ENCODE data around the gene ZNF557.
"Not testable (repeated sequence)": the region's sequence is repeated elsewhere in the genome, so short reads cannot be mapped to it uniquely, and the experiment has no call there.

ZNF557 gene

DNA sequence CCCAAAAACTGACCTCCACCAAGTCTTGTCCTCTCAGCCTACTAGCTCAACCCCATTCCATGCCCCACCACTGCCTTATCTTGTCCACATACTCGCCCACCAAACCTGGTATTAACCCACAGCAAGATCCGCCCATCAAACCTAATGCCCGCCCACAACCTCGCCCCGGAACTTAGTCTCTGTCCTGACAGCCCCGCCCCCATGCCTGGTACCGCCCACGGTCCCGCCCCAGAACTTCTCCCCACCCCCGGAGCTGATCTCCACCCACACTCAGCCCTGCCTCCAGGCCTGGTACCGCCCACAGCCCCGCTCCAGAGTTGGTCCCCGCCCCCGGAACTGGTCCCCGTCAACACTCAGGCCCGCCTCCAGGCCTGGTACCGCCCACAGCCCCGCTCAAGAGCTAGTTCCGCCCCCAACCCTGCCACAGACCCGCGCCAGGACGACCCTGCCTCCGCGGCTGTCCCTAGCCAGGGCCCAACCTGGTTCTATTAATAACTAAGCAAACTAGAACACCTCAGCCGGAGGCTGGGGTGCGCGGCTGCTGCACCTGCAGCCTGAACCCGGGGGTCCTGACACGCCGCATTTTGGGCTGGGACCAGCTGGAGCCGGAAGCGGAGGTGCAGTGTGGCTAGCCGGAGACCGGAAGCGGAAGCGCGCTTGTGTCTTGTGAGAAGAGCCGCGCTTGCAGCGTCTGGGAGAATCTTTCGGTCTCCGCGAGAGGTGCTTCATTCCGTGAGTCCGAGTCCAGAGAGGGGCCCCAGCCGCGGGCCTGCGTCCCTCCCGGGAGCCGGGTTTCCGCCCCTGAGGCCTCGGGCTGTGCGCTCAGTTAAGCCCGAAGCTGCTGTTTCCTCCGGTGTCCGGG lies at the start of gene ZNF557:
Gene ZNF557, plus strand, starts transcription at position 662 of the 862 bp plus-strand sequence. CDS start 5,372 bp downstream, outside the sequence.
- DNase-seq (ENCODE audit: low read depth in 4 of 4, low spot score in 1 of 4), result peak; percentile 91 to 99 (median 98)

DNA sequence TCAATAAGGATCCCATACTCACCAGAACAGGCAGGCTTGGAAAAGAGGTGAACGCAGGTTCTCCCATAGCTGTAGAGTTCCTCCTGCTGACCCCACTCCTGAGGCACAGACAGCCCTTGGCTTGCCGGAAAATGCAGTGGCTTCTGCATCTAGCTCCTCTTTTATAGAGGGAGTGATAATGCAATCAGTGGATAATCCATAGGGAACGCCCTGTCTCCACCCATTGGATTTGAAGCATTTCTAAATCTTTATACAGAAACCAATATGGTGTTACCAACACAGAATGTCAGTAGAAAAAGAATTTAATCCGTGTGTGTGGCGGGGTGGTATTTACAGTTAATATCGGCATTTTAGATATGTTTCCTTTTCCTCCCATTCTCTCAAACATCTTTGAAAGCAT lies 48.2 kb upstream of the ZNF557 start, which contains the start of gene MBD3L2B:
Gene MBD3L2B, minus strand, starts transcription at position 101 of the 400 bp plus-strand sequence. Its CDS starts 34 bp downstream, at position 67.
- not testable (repeated sequence) for DNase-seq (ENCODE audit: low read depth in 4 of 4, low spot score in 1 of 4)

DNA sequence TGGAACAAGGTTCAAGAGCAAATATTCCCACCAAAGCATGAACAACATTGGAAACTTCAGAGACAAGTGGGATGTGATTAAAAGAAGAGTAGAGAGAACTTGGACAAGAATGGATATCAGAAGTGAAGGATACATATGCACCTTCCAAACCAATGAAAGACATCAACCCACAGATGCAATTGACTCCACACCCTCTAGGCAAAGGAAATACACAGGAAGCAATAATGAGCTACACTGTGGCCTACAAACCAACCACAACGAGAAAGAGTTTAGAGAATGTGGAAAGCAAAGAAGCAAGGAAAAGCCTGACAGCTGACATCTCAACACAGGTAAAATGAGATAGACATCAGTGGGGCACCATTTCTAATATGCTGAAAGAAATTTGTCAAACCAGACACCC lies 40.7 kb upstream of the ZNF557 start:
- DNase-seq (ENCODE audit: low read depth in 4 of 4, low spot score in 1 of 4), result not testable (repeated sequence)

DNA sequence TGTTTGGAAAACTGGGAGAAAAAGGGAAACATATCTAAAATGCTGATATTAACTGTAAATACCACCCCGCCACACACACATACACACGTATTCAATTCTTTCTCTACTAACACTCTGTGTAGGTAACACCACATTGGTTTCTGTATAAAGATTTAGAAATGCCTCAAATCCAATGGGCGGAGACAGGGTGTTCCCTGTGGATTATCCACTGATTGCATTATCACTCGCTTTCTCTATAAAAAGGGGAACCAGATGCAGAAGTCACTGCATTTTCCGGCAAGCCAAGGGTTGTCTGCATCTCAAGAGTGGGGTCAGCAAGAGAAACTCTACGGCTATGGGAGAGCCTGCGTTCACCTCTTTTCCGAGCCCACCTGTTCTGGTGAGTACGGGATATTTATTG lies 39.2 kb upstream of the ZNF557 start, which contains the start of gene MBD3L5:
Gene MBD3L5, plus strand, starts transcription at position 301 of the 400 bp plus-strand sequence. Its CDS starts 34 bp downstream, at position 335.
- not testable (repeated sequence) for DNase-seq (ENCODE audit: low read depth in 4 of 4, low spot score in 1 of 4)

DNA sequence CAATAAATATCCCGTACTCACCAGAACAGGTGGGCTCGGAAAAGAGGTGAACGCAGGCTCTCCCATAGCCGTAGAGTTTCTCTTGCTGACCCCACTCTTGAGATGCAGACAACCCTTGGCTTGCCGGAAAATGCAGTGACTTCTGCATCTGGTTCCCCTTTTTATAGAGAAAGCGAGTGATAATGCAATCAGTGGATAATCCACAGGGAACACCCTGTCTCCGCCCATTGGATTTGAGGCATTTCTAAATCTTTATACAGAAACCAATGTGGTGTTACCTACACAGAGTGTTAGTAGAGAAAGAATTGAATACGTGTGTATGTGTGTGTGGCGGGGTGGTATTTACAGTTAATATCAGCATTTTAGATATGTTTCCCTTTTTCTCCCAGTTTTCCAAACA lies 29.4 kb upstream of the ZNF557 start, which contains the start of gene MBD3L4:
Gene MBD3L4, minus strand, starts transcription at position 101 of the 400 bp plus-strand sequence. Its CDS starts 35 bp downstream, at position 66.
- not testable (repeated sequence) for DNase-seq (ENCODE audit: low read depth in 4 of 4, low spot score in 1 of 4)

DNA sequence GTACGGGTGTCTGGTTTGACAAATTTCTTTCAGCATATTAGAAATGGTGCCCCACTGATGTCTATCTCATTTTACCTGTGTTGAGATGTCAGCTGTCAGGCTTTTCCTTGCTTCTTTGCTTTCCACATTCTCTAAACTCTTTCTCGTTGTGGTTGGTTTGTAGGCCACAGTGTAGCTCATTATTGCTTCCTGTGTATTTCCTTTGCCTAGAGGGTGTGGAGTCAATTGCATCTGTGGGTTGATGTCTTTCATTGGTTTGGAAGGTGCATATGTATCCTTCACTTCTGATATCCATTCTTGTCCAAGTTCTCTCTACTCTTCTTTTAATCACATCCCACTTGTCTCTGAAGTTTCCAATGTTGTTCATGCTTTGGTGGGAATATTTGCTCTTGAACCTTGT lies 27.9 kb upstream of the ZNF557 start:
- not testable (repeated sequence) for DNase-seq (ENCODE audit: low read depth in 4 of 4, low spot score in 1 of 4)

DNA sequence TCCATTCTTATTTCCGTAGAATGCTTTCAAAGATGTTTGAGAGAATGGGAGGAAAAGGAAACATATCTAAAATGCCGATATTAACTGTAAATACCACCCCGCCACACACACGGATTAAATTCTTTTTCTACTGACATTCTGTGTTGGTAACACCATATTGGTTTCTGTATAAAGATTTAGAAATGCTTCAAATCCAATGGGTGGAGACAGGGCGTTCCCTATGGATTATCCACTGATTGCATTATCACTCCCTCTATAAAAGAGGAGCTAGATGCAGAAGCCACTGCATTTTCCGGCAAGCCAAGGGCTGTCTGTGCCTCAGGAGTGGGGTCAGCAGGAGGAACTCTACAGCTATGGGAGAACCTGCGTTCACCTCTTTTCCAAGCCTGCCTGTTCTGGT lies 20.5 kb upstream of the ZNF557 start, which contains the start of gene MBD3L2:
Gene MBD3L2, plus strand, starts transcription at position 301 of the 400 bp plus-strand sequence. Its CDS starts 53 bp downstream, at position 354.
- not testable (repeated sequence) for DNase-seq (ENCODE audit: low read depth in 4 of 4, low spot score in 1 of 4)

DNA sequence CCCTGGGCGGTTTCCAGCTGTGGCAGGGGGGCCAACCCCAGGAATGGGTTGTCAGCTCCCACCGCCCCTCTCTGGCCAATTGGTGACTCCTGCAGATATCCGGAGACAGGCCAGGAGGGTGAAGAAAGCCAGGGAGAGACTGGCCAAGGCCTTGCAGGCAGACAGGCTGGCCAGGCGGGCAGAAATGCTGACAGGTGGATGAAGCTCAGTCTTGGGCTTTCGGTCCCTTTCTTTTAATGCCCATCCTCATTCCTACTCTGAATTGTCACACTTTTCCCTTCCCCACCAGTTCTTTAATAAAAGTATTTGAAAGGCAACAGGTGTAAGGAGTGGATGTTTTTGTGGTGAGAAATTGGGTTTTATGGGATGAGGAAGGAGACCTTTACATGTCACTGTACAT lies 18.1 kb upstream of the ZNF557 start:
- not testable (repeated sequence) for DNase-seq (ENCODE audit: low read depth in 4 of 4, low spot score in 1 of 4)

DNA sequence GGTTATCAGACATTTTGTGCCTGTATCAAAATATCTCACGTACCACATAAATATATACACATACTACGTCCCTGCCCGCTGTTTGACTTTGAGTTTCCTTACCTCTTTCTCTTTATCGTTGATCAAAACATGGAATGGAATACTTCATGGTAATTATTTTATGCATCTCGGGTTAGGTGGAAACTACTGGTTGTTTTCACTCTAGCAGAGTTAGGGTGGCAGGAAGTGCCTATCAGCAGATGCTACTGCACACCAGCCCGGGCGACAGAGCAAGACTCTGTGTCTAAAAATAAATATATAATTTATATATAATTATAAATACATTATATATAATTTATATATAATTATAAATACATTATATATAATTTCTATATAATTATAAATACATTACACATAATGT lies 16.6 kb upstream of the ZNF557 start:
- not testable (repeated sequence) for DNase-seq (ENCODE audit: low read depth in 4 of 4, low spot score in 1 of 4)

DNA sequence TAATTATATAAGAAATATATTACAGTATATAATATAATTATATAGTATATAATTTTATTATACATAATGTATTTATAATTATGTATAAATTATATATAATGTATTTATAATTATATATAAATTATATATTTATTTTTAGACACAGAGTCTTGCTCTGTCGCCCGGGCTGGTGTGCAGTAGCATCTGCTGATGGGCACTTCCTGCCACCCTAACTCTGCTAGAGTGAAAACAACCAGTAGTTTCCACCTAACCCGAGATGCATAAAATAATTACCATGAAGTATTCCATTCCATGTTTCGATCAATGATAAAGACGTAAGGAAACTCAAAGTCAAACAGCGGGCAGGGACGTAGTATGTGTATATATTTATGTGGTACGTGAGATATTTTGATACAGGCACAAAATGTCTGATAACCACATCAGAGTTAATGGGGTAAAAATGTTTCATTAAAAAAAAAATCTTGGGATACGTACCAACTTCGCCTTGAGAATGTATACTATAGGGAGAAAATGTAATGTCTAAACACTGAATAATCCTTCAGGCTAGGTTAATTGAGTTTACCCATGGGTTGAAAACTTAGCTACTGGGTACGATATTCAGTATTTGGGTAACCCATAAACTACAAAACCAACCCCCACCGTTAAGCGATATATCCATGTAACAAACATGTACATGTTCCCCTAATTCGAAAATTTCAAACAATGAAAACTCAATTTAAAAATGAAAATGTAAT lies 14.7 kb upstream of the ZNF557 start:
- DNase-seq (ENCODE audit: low read depth in 4 of 4, low spot score in 1 of 4), result not testable (repeated sequence)

DNA sequence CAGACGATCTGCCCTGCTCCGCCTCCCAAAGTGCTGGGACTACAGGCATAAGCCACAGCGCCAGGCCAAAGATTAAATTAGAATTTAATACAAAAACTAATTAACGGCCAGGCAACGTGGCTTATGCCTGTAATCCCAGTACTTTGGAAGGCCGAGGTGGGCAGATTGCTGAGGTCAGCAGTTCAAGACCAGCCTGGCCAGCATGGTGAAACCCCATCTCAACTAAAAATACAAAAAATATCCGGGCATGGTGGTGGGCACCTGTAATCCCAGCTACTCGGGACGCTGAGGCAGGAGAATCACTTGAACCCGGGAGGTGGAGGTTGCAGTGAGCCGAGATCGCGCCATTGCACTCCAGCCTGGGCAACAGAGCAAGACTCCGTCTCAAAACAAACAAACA lies 13.8 kb upstream of the ZNF557 start:
- not testable (repeated sequence) for DNase-seq (ENCODE audit: low read depth in 4 of 4, low spot score in 1 of 4)

DNA sequence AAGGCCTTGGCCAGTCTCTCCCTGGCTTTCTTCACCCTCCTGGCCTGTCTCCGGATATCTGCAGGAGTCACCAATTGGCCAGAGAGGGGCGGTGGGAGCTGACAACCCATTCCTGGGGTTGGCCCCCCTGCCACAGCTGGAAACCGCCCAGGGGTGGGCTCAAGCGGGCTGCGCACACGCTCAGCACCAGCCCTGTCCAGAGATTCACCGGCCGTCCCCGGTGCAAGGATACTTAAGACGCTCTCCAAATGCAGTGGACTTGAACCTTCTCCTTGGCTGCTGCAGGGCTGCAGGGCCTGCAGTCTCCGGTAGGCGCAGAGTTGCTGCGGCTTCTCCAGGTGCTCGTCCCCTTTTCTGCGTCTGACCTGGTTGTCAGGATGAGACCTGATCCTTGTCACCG lies 13.1 kb upstream of the ZNF557 start:
- DNase-seq (ENCODE audit: low read depth in 4 of 4, low spot score in 1 of 4), result not testable (repeated sequence)

DNA sequence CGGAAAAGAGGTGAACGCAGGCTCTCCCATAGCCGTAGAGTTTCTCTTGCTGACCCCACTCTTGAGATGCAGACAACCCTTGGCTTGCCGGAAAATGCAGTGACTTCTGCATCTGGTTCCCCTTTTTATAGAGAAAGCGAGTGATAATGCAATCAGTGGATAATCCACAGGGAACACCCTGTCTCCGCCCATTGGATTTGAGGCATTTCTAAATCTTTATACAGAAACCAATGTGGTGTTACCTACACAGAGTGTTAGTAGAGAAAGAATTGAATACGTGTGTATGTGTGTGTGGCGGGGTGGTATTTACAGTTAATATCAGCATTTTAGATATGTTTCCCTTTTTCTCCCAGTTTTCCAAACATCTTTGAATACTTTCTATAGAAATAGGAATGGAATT lies 10.9 kb upstream of the ZNF557 start, which contains the start of gene MBD3L3:
Gene MBD3L3, minus strand, starts transcription at position 101 of the 400 bp plus-strand sequence. Its CDS starts 71 bp downstream, at position 30.
- DNase-seq (ENCODE audit: low read depth in 4 of 4, low spot score in 1 of 4), result not testable (repeated sequence)

DNA sequence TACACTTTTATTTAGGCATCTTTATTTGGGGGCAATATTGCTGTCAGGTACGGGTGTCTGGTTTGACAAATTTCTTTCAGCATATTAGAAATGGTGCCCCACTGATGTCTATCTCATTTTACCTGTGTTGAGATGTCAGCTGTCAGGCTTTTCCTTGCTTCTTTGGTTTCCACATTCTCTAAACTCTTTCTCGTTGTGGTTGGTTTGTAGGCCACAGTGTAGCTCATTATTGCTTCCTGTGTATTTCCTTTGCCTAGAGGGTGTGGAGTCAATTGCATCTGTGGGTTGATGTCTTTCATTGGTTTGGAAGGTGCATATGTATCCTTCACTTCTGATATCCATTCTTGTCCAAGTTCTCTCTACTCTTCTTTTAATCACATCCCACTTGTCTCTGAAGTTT lies 9.5 kb upstream of the ZNF557 start:
- not testable (repeated sequence) for DNase-seq (ENCODE audit: low read depth in 4 of 4, low spot score in 1 of 4)

DNA sequence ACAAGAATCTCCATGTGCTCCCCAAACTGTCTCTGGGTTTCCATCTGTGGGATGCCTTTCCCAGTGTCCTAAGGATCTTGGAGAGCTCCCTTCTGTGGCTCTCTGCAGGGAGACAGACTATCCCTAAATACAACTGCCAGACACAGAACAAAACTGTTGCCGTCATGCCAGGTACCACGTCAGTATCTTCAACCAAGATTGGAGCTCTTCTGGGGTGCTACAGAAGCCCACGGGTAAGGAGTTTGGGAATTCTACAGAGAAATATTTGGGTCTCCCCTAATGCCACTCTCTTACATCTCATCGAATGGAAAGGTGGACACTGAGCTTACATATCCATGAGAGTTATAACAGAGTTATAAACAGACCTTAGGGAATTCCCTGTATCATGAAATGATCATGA lies 6.2 kb upstream of the ZNF557 start:
- no peak for DNase-seq (ENCODE audit: low read depth in 4 of 4, low spot score in 1 of 4)

DNA sequence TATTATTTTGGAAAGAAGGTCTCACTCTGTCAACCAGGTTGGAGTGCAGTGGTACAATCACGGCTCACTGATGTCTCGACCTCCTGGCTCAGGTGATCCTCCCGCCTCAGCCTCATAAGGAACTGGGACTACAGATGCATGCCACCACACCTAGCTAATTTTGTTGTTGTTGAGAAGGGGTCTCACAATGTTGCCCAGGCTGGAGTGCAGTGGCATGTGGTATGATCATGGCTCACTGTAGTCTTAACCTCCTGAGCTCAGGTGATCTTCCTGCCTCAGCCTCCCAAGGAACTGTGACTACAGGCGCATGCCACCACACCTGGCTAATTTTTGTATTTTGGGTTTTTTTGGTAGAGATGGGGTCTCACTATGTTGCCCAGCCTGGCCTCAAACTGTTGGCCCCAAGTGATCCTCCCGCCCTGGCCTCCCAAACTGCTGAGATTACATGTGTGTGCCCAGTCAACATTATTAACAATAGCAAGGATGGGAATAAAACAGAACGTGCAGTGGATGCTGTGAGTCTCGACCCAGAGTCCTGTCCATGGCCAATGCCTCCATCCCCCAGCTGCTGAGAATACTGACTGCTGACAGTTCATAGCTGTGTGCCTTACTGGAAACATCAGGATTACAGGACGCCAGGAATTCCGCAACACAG lies 5.6 kb upstream of the ZNF557 start:
- no peak for DNase-seq (ENCODE audit: low read depth in 4 of 4, low spot score in 1 of 4)

DNA sequence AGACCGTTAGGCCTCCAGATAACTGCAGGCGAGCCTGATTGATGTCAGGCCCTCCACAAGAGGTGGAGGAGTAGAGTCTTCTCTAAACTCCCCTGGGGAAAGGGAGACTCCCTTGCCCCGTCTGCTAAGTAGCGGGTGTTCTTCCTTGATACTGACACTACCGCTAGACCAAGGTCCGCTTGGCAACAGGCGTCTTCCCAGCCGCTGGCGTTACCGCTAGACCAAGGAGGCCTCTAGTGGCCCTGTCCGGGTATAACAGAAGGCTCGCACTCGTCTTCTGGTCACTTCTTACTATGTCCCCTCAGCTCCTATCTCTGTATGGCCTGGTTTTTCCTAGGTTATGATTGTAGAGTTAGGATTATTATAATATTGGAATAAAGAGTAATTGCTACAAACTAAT lies 2.4 kb upstream of the ZNF557 start:
- not testable (repeated sequence) for DNase-seq (ENCODE audit: low read depth in 4 of 4, low spot score in 1 of 4)

DNA sequence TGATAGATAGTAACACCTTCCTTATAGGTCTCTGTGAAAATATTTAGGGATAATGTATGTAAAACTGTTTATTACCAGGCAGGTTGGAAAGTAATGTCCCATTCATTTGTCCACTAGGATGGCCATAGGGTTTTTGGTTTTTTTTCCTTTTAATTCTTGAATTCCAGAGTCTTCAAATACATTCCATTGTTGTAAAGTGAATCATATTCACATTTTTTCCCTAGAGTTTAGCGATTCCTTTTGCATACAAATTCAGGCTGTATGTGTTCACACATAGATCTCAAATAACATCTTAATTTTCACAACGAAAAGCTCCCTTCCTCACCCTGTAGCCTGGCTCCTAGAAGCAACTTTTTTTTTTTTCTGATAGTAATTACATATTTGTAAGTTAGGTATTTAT lies 1.8 kb upstream of the ZNF557 start:
- DNase-seq (ENCODE audit: low read depth in 4 of 4, low spot score in 1 of 4), result no peak

DNA sequence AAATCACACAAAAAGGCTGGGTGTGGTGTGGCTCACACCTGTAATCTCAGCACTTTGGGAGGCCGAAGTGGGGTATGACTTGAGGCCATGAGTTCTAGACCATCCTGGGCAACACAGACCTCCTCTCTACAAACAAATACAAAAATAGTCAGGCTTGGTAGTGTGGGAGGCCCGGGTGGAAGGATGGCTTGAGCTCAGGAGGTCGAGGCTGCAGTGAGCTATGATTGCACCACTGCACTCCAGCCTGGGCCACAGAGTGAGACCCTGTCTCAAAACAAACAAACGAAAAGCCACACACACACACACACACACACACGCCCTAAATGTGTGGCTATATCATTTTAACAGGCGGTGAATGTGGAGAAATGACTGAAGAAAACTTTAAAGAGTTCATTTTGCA lies 904 bp upstream of the ZNF557 start:
- no peak for DNase-seq (ENCODE audit: low read depth in 4 of 4, low spot score in 1 of 4)

DNA sequence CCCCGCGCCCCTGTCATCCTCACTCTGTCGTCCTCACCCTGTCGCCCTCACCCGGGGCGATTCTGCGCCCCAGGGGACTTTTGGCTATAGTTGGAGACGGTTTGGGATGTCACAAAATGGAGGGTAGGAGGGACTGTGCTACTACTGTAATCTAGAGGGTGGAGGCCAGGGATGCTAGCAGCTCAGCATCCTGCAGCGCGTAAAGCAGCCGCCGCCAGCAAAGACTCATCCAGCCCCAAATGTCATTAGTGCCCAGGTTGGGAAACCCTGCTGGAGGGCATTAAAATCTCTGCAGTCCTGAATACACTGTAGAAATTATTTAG lies 362 bp downstream of the ZNF557 start:
- DNase-seq (ENCODE audit: low read depth in 4 of 4, low spot score in 1 of 4), result no peak

DNA sequence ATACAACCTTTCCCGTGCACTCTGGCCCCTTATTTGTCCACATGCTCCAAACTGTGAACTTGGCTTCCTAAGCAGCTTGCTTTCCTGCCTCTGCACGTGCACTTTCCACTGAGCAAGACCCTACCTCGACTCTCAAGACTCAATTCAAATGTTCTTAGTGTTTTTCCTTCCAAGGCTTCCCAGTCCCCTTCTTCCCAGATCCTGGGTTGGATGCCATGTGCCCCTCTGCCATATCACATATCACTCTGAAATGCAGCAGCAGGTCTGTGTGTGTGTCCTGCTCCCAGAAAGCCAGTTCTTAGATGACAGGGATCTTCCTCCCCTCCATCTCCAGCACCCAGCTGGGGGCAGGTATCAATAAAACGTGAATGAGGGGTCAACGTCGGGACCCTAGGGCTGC lies 3.0 kb downstream of the ZNF557 start:
- DNase-seq (ENCODE audit: low read depth in 4 of 4, low spot score in 1 of 4), result no peak

Measured in stimulated activated CD4-positive, alpha-beta T cell treated with anti-CD3 and anti-CD28 coated beads, Interleukin-1b, Interleukin-23, amount 100 ng/mL, for 24 hours (primary cell).